ENCODE results near the gene CHST1. TPM values are rescaled to one million over a fixed set of nuclear protein-coding genes. Genes with fewer than 3 reads are reported as not detected.

The CHST1 gene
- total RNA-seq (1 to 10 TPM; 2.4 to 7.0 (median 3.3) TPM), polyA plus RNA-seq (2.7 TPM)
- long read RNA-seq, donor 1, transcript CHST1-201 (4 exons, 2,718 nt), result major isoform, 15 of 30 reads
- long read RNA-seq, donor 1, partial matches to known transcripts, result 8 of 30 reads
- long read RNA-seq, donor 1, other reads (novel, unspliced or antisense), result 6 of 30 reads
- long read RNA-seq, donor 2, partial matches to known transcripts, result 3 of 6 reads
- long read RNA-seq, donor 2, other reads (novel, unspliced or antisense), result 0 of 6 reads
- long read RNA-seq, donor 3, partial matches to known transcripts, result 0 of 3 reads
- long read RNA-seq, donor 3, other reads (novel, unspliced or antisense), result 3 of 3 reads
- long read RNA-seq, donor 4, partial matches to known transcripts, result 0 of 4 reads
- long read RNA-seq, donor 4, other reads (novel, unspliced or antisense), result 1 of 4 reads

DNA sequence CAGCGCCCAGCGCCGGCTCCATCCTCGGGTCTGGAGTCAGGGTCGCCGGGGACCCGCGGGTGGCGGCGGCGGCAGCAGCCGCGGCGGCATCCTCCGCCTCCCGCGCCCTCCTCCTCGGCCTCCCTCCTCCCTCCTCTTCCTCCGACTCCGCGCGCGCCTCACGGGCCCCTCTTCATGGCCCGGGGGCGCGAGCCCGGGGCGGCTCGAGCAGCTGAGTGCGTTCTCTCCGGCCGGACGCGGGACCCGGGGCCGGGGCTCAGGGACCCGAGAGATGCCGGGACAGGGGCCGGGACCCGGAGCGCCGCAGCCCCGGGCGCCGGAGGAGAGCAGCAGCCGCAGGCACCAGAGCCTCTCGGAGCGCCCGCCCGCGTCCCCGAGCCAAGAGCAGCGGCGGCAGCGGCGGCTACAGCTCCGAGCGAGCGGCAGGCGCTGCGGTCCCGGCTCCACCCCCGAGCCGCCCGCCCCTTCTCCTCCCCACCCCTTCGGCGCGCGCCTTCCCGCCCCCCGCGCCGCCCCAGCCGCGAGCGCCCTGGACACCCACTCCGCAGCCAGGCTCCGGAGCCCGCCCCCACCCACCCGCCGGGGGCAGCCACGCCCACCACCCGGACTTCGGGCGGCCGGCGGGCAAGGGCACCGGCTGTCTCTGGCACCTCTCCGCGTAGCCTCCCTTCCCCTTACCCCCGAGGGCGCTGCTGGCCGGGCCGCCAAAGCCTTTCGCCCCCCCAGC, at the start of gene CHST1:
Gene CHST1 (minus strand): TSS at position 417 of the 727 bp plus-strand sequence. CDS start 14,699 bp downstream, outside the sequence.
- Histone ChIP-seq H3K4me3 (ENCODE audit: low read length) (peak within 1 kb of the TSS; percentile 88), H3K27me3 (ENCODE audit: control insufficient read depth, insufficient read depth) (no peaks in the 10 kb centered on the region), H3K4me1 (ENCODE audit: control insufficient read depth, insufficient read depth, low read length) (no peaks in the 10 kb centered on the region), H3K27ac (ENCODE audit: low read length) (no peak within 1 kb of the TSS), H3K9me3 (ENCODE audit: control insufficient read depth, low read length) (no peaks in the 10 kb centered on the region)
- ATAC-seq (peak; percentile 85 to 90), DNase-seq (peak; percentile 74 to 88 (median 86))
- under 1% methylated on average over 93 of the region's 96 CpGs for WGBS
- intact Hi-C loops (cut with DNase I), result loop anchor here in 2 of 4 donors (10.0 kb wide), 2 partner anchors 89 to 99 kb away; no protein-coding TSS in a partner anchor

DNA sequence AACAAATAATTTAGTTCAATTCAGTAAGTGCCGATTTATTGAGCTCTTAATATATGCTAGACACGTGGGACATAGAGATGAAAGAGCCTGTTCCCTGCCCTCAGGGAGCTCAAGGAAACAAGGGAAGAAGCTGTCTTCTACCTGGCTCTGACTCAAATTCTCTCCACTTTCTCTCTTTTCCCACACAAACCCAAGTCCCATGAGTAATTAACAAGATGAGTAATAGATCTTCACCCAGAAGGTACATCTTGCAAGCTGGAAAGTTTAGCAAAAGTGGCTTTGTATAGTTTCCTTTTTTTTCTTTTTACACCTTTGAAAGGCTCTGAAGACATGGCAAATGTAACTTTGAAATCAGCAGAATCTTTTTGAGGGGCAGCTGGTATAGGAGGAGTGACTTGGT, 48.2 kb upstream of the CHST1 start:
- Histone ChIP-seq H3K27me3 (ENCODE audit: control insufficient read depth, insufficient read depth) (no peaks in the 10 kb centered on the region), H3K27ac (ENCODE audit: low read length) (no peak overlapping the region), H3K9me3 (ENCODE audit: control insufficient read depth, low read length) (no peaks in the 10 kb centered on the region), H3K4me3 (ENCODE audit: low read length) (no peak overlapping the region), H3K4me1 (ENCODE audit: control insufficient read depth, insufficient read depth, low read length) (no peaks in the 10 kb centered on the region)
- no peak for ATAC-seq
- no peak for DNase-seq
- 84% methylated on average over 2 of the region's 2 CpGs for WGBS
- intact Hi-C loops (cut with DNase I), result no loop called here

DNA sequence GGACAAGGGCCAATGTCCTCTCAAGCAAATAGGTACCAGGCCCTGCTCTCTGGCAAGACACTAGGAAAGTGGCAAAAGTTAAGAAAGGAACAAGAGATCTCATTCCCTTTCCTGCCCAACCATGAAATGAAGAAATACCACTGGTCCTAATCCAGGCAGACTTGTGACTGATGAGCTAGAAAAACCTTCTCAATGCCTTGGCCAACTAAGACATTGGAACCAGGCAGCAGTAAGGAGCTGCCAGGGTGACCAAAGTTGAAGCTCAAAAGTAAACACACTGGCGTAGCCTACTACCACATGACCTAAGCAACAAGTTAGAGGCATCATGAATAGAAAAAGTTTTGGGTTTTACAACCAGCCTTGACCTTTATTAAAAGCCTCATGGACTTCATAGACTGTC, 45.1 kb upstream of the CHST1 start:
- 86% methylated on average over 1 of the region's 1 CpG for WGBS
- Histone ChIP-seq H3K4me3 (ENCODE audit: low read length) (no peak overlapping the region), H3K27ac (ENCODE audit: low read length) (no peak overlapping the region), H3K27me3 (ENCODE audit: control insufficient read depth, insufficient read depth) (no peaks in the 10 kb centered on the region), H3K9me3 (ENCODE audit: control insufficient read depth, low read length) (no peaks in the 10 kb centered on the region), H3K4me1 (ENCODE audit: control insufficient read depth, insufficient read depth, low read length) (no peaks in the 10 kb centered on the region)
- DNase-seq, result no peak
- no peak for ATAC-seq
- intact Hi-C loops (cut with DNase I), result no loop called here

DNA sequence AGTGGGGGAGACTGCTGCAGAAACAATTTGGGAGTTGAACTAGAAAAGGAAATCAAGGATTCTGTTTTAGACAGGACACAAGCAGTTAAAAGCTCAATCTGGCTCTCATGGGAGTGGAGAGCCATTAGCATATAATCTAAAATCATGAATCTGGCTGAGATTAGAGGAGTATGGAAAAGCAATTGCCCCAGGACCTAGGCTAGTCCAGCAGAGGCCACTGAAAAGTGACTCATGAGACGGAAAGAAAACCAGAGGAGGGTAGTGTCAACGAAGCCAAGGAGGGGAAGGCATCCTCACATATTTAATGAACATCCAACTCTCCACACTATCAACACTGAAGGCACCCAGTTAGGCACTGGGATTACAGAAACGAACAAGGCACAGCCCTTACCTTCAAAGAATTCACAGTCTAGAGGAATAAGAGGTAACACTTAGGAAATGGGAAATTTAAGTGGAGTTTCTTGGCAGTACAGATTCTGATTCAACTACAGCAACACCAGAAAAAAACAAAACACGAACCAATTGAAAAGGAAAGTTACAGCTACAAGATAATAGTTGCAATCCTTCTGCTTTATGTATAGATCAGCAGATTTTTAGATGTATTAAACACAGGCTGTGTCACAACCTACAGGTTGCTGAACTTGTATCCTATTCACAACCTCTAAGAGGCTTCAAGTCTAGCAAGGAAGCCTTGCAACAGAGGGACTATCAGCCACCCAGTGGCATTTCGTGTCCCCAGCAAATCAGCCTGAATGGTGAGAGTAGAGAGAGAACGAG, 43.7 kb upstream of the CHST1 start:
- WGBS, result 67% methylated on average over 6 of the region's 6 CpGs
- Histone ChIP-seq H3K4me1 (ENCODE audit: control insufficient read depth, insufficient read depth, low read length) (no peaks in the 10 kb centered on the region), H3K27me3 (ENCODE audit: control insufficient read depth, insufficient read depth) (no peaks in the 10 kb centered on the region), H3K9me3 (ENCODE audit: control insufficient read depth, low read length) (no peaks in the 10 kb centered on the region), H3K4me3 (ENCODE audit: low read length) (no peak overlapping the region), H3K27ac (ENCODE audit: low read length) (no peak overlapping the region)
- intact Hi-C loops (cut with DNase I), result no loop called here
- no peak for DNase-seq
- ATAC-seq, result no peak

DNA sequence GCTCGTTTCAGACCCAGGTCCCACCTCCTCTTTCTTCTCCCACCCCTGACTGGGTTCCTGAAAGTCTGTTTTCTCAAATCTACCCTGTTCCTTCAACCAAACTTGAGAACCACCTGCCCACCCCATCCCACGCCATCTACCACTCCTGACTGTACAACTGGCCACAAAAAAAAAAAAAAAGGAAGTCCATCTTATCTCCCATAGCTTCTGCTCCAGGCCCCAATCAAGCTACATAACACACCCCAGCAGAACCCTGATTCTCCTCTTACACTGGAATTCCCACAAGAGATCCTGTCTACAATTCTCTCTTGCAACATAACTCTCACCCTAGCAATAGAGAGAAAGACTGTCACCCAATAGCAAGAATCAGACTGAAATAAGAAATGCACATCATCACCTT, 39.2 kb upstream of the CHST1 start:
- Histone ChIP-seq H3K9me3 (ENCODE audit: control insufficient read depth, low read length) (no peaks in the 10 kb centered on the region), H3K27me3 (ENCODE audit: control insufficient read depth, insufficient read depth) (no peaks in the 10 kb centered on the region), H3K4me1 (ENCODE audit: control insufficient read depth, insufficient read depth, low read length) (no peaks in the 10 kb centered on the region), H3K4me3 (ENCODE audit: low read length) (no peak overlapping the region), H3K27ac (ENCODE audit: low read length) (no peak overlapping the region)
- no peak for ATAC-seq
- DNase-seq, result no peak
- intact Hi-C loops (cut with DNase I), result no loop called here
- 60% methylated on average over 2 of the region's 2 CpGs for WGBS

DNA sequence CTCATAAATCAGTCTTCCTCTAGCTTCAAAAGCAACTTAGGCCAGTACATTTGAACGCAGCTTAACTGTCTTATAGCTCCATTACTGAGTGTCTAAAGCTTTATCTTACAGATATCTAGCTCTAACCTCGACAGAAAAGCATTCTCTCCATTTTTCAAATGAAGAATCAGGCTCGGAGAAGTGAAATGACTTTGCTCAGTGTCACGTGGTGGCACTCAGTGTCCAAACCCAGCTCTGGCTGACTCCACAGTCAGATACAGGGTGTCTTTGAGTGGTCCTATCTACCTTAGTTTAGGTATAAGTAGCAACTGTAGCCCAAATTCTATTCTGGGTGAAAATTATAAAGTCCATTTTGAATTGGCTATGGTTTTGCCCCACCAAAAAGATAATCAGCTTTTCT, 38.7 kb upstream of the CHST1 start:
- H3K27ac ChIP-seq (ENCODE audit: low read length), result no peak overlapping the region
- DNase-seq, result no peak
- WGBS, result 72% methylated on average over 4 of the region's 4 CpGs
- no peaks in the 10 kb centered on the region for H3K27me3 ChIP-seq (ENCODE audit: control insufficient read depth, insufficient read depth)
- intact Hi-C loops (cut with DNase I), result no loop called here
- ATAC-seq, result no peak
- no peaks in the 10 kb centered on the region for H3K4me1 ChIP-seq (ENCODE audit: control insufficient read depth, insufficient read depth, low read length)
- H3K4me3 ChIP-seq (ENCODE audit: low read length), result no peak overlapping the region
- no peaks in the 10 kb centered on the region for H3K9me3 ChIP-seq (ENCODE audit: control insufficient read depth, low read length)

DNA sequence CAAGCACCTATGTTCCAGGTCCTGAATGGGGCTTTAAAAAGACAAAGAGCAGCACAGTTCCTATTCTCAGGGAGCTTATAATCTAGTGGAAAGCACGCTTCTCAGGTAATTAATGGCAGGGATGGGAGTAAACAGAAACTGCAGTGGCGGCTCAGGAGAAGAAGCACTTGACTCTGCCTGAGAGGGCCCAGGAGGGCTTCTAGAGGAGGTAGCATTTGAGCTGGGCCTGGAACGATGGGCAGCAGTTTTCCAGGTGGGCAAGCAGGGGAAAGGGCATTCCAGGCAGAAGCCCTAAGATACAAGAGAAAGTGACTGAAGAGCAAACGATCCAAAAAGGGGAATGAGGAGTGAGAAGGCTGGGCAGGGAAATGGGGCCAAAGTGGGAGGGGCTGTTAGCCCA, 37.1 kb upstream of the CHST1 start:
- Histone ChIP-seq H3K27ac (ENCODE audit: low read length) (no peak overlapping the region), H3K9me3 (ENCODE audit: control insufficient read depth, low read length) (no peaks in the 10 kb centered on the region), H3K27me3 (ENCODE audit: control insufficient read depth, insufficient read depth) (no peaks in the 10 kb centered on the region), H3K4me1 (ENCODE audit: control insufficient read depth, insufficient read depth, low read length) (no peaks in the 10 kb centered on the region), H3K4me3 (ENCODE audit: low read length) (no peak overlapping the region)
- WGBS, result 79% methylated on average over 4 of the region's 4 CpGs
- no peak for ATAC-seq
- DNase-seq, result no peak
- intact Hi-C loops (cut with DNase I), result no loop called here

DNA sequence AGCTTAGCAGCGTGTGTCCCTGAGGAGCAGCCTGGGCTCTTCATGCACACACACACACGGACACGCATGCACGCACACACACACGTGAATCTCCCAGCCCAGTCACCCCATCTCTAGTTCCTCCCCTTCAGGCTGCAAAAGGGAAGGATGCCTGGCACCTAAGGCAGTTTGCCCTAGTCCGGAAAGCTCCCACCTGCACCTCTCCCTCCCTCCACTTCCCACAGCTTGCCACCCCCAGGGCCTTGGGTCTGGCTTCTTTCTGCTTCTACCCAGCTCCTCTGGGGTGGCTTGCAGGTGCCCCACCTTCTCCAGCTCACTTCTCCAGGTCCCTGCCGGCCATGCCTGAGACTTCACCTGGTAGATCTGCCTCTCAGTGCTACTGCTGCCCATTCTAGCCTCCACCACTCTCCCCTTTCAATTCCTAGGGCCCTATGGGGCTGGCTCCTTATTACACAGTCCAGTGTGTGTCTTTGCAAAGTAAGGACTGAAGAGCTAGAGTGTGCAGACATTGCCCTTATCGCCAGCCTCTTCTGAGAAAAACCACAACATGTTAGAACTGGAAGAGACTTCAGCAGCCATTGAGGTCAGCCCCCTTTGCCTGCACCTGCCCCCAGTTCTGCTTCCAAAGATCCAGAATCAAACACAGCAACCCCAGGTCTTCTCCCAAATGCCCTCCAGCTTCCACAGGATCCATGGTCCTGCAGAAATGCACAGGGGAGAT, 33.5 kb upstream of the CHST1 start:
- no peaks in the 10 kb centered on the region for H3K4me1 ChIP-seq (ENCODE audit: control insufficient read depth, insufficient read depth, low read length)
- no peaks in the 10 kb centered on the region for H3K27me3 ChIP-seq (ENCODE audit: control insufficient read depth, insufficient read depth)
- no peak overlapping the region for H3K4me3 ChIP-seq (ENCODE audit: low read length)
- no peak for DNase-seq
- no peaks in the 10 kb centered on the region for H3K9me3 ChIP-seq (ENCODE audit: control insufficient read depth, low read length)
- H3K27ac ChIP-seq (ENCODE audit: low read length), result no peak overlapping the region
- WGBS, result 89% methylated on average over 8 of the region's 8 CpGs
- ATAC-seq, result no peak
- intact Hi-C loops (cut with DNase I), result no loop called here

- ATAC-seq (no peak), DNase-seq (no peak)
- no peak overlapping the region for H3K4me3 ChIP-seq (ENCODE audit: low read length)
- no peaks in the 10 kb centered on the region for H3K9me3 ChIP-seq (ENCODE audit: control insufficient read depth, low read length)
- peaks cover under 1% of the 10 kb centered on the region for H3K4me1 ChIP-seq (ENCODE audit: control insufficient read depth, insufficient read depth, low read length)
- intact Hi-C loops (cut with DNase I), result no loop called here
- no peak overlapping the region for H3K27ac ChIP-seq (ENCODE audit: low read length)
- whole genome bisulfite sequencing, result 83% methylated on average over 10 of the region's 10 CpGs
- no peaks in the 10 kb centered on the region for H3K27me3 ChIP-seq (ENCODE audit: control insufficient read depth, insufficient read depth)
Observed at GRCh38 chr11:45692808-45693453, 27.5 kb upstream of the CHST1 start.

- intact Hi-C loops (cut with DNase I), result no loop called here
- DNase-seq (no peak), ATAC-seq (no peak)
- H3K4me1 ChIP-seq (ENCODE audit: control insufficient read depth, insufficient read depth, low read length), result peaks cover 4% of the 10 kb centered on the region
- H3K27ac ChIP-seq (ENCODE audit: low read length), result no peak overlapping the region
- no peak overlapping the region for H3K4me3 ChIP-seq (ENCODE audit: low read length)
- no peaks in the 10 kb centered on the region for H3K27me3 ChIP-seq (ENCODE audit: control insufficient read depth, insufficient read depth)
- 59% methylated on average over 7 of the region's 7 CpGs for WGBS
- no peaks in the 10 kb centered on the region for H3K9me3 ChIP-seq (ENCODE audit: control insufficient read depth, low read length)
Observed at GRCh38 chr11:45688472-45689033, 23.1 kb upstream of the CHST1 start.

Measured in right cardiac atrium (tissue), 5 donors.